ENCODE results near the gene RIGI.

The RIGI gene

GRCh38 chr9:32503008-32503407 lies 23.0 kb downstream of the RIGI start:
- peaks cover 2% of the 10 kb centered on the region for H3K4me1 ChIP-seq (ENCODE audit: control insufficient read depth, insufficient read depth, low read depth, low read length)
- no peak overlapping the region for H2BK12ac ChIP-seq (ENCODE audit: low read length in 2 of 2)
- no peak overlapping the region for H3K4me2 ChIP-seq (ENCODE audit: low read length, poor library complexity, severe bottlenecking)
- H3K79me1 ChIP-seq (replicated peaks; ENCODE audit: low read length, poor library complexity, severe bottlenecking): peaks cover 19% of the 10 kb centered on the region
- H3K18ac ChIP-seq (ENCODE audit: low read depth in 1 of 2, low read length in 2 of 2): peak overlapping the region in 1 of 2 experiments; percentile 40
- no peak overlapping the region for H2BK120ac ChIP-seq (ENCODE audit: low read depth, low read length)
- H3K23ac ChIP-seq (ENCODE audit: low read length in 2 of 2): no peak overlapping the region
- peak overlapping the region; percentile 52 for H3K27ac ChIP-seq (ENCODE audit: low read length, poor library complexity, severe bottlenecking)
- no peaks in the 10 kb centered on the region for H3K27me3 ChIP-seq (ENCODE audit: control insufficient read depth in 1 of 2, insufficient read depth in 1 of 2, low read length in 2 of 2)
- no peak overlapping the region for H3K4me3 ChIP-seq (ENCODE audit: insufficient read depth in 1 of 2, low read depth in 1 of 2, low read length in 2 of 2)
- H4K8ac ChIP-seq (ENCODE audit: low read length): no peak overlapping the region
- H3K9ac ChIP-seq (ENCODE audit: low read length): no peak overlapping the region
- no peak overlapping the region for H2AK5ac ChIP-seq (ENCODE audit: low read length, severe bottlenecking)
- no peak overlapping the region for H3K4ac ChIP-seq (ENCODE audit: low read depth in 1 of 2, low read length in 2 of 2)
- H2BK5ac ChIP-seq (ENCODE audit: low read depth, low read length, poor library complexity, severe bottlenecking): no peak overlapping the region
- no peak for DNase-seq
- H3K14ac ChIP-seq (ENCODE audit: low read length in 2 of 2): no peak overlapping the region
- H2BK15ac ChIP-seq (ENCODE audit: low read depth, poor library complexity, severe bottlenecking): no peak overlapping the region
- WGBS: 77% methylated on average over 3 of the region's 3 CpGs
- H3K36me3 ChIP-seq (ENCODE audit: control insufficient read depth in 1 of 2, insufficient read depth in 2 of 2, low read depth in 1 of 2, low read length in 2 of 2): peaks cover 14 to 32% of the 10 kb centered on the region in 2 experiments
- no peak overlapping the region for H2AFZ ChIP-seq (ENCODE audit: low read depth, low read length)
- no peak overlapping the region for H4K91ac ChIP-seq (ENCODE audit: low read length)
- H3K9me3 ChIP-seq (ENCODE audit: control insufficient read depth, low read length): no peaks in the 10 kb centered on the region

DNA sequence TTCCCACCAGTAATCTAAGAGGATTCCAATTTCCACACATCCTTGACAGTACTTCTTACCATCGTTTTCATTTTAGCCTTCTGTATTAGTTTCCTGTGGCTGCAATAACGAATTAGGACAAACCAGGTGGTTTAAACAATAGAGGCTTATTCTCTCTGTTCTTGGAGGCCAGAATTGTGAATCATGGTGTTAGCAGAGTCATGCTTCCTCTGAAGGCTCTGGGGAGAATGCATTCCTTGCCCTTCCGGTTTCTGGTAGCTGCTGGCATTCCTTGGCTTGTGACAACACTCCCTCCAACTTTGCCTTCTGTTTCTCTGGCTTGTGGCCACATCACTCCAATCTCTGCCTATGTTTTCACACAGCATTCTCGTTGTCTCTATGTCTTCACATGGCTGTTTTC lies 23.5 kb downstream of the RIGI start:
- Histone ChIP-seq H3K4me1 (ENCODE audit: control insufficient read depth, insufficient read depth, low read depth, low read length) (peaks cover 2% of the 10 kb centered on the region), H3K14ac (ENCODE audit: low read length in 2 of 2) (no peak overlapping the region), H3K4me3 (ENCODE audit: insufficient read depth in 1 of 2, low read depth in 1 of 2, low read length in 2 of 2) (no peak overlapping the region), H2AFZ (ENCODE audit: low read depth, low read length) (no peak overlapping the region), H3K27me3 (ENCODE audit: control insufficient read depth in 1 of 2, insufficient read depth in 1 of 2, low read length in 2 of 2) (no peaks in the 10 kb centered on the region), H3K9ac (ENCODE audit: low read length) (no peak overlapping the region), H2BK15ac (ENCODE audit: low read depth, poor library complexity, severe bottlenecking) (no peak overlapping the region), H2AK5ac (ENCODE audit: low read length, severe bottlenecking) (peak overlapping the region; percentile 63), H3K27ac (ENCODE audit: low read length, poor library complexity, severe bottlenecking) (peak overlapping the region; percentile 52), H3K4ac (ENCODE audit: low read depth in 1 of 2, low read length in 2 of 2) (no peak overlapping the region), H2BK120ac (ENCODE audit: low read depth, low read length) (no peak overlapping the region), H3K9me3 (ENCODE audit: control insufficient read depth, low read length) (no peaks in the 10 kb centered on the region), H3K36me3 (ENCODE audit: control insufficient read depth in 1 of 2, insufficient read depth in 2 of 2, low read depth in 1 of 2, low read length in 2 of 2) (peaks cover 16 to 35% of the 10 kb centered on the region in 2 experiments), H2BK5ac (ENCODE audit: low read depth, low read length, poor library complexity, severe bottlenecking) (no peak overlapping the region), H4K91ac (ENCODE audit: low read length) (no peak overlapping the region), H4K8ac (ENCODE audit: low read length) (peak overlapping the region; percentile 36), H3K4me2 (ENCODE audit: low read length, poor library complexity, severe bottlenecking) (no peak overlapping the region), H3K18ac (ENCODE audit: low read depth in 1 of 2, low read length in 2 of 2) (peak overlapping the region in 1 of 2 experiments; percentile 40), H3K79me1 (replicated peaks; ENCODE audit: low read length, poor library complexity, severe bottlenecking) (peaks cover 21% of the 10 kb centered on the region), H2BK12ac (ENCODE audit: low read length in 2 of 2) (no peak overlapping the region), H3K23ac (ENCODE audit: low read length in 2 of 2) (no peak overlapping the region)
- 28% methylated on average over 3 of the region's 4 CpGs for WGBS
- DNase-seq: peak; percentile 58

DNA sequence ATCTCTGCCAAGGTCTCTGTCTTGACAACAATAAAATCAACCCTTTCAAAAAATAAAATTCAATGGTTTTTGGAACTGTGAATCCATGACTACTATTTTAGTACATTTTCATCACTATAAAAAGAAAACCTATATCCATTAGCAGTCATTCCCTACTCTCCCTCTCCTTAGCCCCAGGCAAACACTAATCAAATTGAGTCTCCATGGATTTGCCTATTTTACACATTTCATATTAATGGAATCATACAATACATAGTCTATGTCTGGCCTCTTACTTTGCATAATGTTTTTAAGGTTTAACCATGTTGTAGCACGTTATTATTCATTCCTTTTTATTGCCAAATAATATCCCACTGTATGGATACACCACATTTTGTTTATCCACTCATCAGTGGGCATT lies 24.1 kb downstream of the RIGI start:
- Histone ChIP-seq H3K18ac (ENCODE audit: low read depth in 1 of 2, low read length in 2 of 2) (no peak overlapping the region), H3K36me3 (ENCODE audit: control insufficient read depth in 1 of 2, insufficient read depth in 2 of 2, low read depth in 1 of 2, low read length in 2 of 2) (peaks cover 16 to 39% of the 10 kb centered on the region in 2 experiments), H3K4me3 (ENCODE audit: insufficient read depth in 1 of 2, low read depth in 1 of 2, low read length in 2 of 2) (no peak overlapping the region), H2AFZ (ENCODE audit: low read depth, low read length) (no peak overlapping the region), H3K4ac (ENCODE audit: low read depth in 1 of 2, low read length in 2 of 2) (no peak overlapping the region), H3K27me3 (ENCODE audit: control insufficient read depth in 1 of 2, insufficient read depth in 1 of 2, low read length in 2 of 2) (no peaks in the 10 kb centered on the region), H3K14ac (ENCODE audit: low read length in 2 of 2) (no peak overlapping the region), H3K4me1 (ENCODE audit: control insufficient read depth, insufficient read depth, low read depth, low read length) (peaks cover 2% of the 10 kb centered on the region), H3K9ac (ENCODE audit: low read length) (no peak overlapping the region), H2BK120ac (ENCODE audit: low read depth, low read length) (no peak overlapping the region), H4K8ac (ENCODE audit: low read length) (no peak overlapping the region), H2BK12ac (ENCODE audit: low read length in 2 of 2) (no peak overlapping the region), H3K4me2 (ENCODE audit: low read length, poor library complexity, severe bottlenecking) (no peak overlapping the region), H3K9me3 (ENCODE audit: control insufficient read depth, low read length) (no peaks in the 10 kb centered on the region), H2BK15ac (ENCODE audit: low read depth, poor library complexity, severe bottlenecking) (no peak overlapping the region), H2AK5ac (ENCODE audit: low read length, severe bottlenecking) (no peak overlapping the region), H3K23ac (ENCODE audit: low read length in 2 of 2) (no peak overlapping the region), H2BK5ac (ENCODE audit: low read depth, low read length, poor library complexity, severe bottlenecking) (no peak overlapping the region), H3K79me1 (replicated peaks; ENCODE audit: low read length, poor library complexity, severe bottlenecking) (peaks cover 21% of the 10 kb centered on the region), H4K91ac (ENCODE audit: low read length) (no peak overlapping the region), H3K27ac (ENCODE audit: low read length, poor library complexity, severe bottlenecking) (no peak overlapping the region)
- no peak for DNase-seq
- WGBS: 100% methylated on average over 1 of the region's 1 CpG

DNA sequence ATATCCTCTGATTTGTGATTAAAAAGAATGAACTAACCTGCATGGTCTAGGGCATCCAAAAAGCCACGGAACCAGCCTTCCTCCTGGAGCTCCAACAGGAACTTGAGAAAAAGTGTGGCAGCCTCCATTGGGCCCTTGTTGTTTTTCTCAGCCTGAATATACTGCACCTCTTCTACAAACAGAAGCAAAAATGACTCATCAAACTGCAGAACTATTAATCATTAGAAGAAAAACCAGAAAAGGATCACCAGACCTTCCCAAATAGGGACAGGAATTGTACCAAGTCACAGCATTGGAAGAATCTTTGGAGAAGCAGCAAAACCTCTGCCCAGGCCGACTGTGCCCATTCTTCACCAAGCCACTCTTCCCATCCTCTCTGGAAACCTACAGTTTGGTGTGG lies 25.2 kb downstream of the RIGI start:
- no peak overlapping the region for H2AFZ ChIP-seq (ENCODE audit: low read depth, low read length)
- H2AK5ac ChIP-seq (ENCODE audit: low read length, severe bottlenecking): peak overlapping the region; percentile 15
- peak overlapping the region; percentile 94 for H3K27ac ChIP-seq (ENCODE audit: low read length, poor library complexity, severe bottlenecking)
- H3K23ac ChIP-seq (ENCODE audit: low read length in 2 of 2): no peak overlapping the region
- no peak overlapping the region for H3K4me3 ChIP-seq (ENCODE audit: insufficient read depth in 1 of 2, low read depth in 1 of 2, low read length in 2 of 2)
- H4K91ac ChIP-seq (ENCODE audit: low read length): no peak overlapping the region
- peak overlapping the region; percentile 44 for H3K9ac ChIP-seq (ENCODE audit: low read length)
- peak overlapping the region; percentile 39 for H2BK5ac ChIP-seq (ENCODE audit: low read depth, low read length, poor library complexity, severe bottlenecking)
- no peak overlapping the region for H2BK12ac ChIP-seq (ENCODE audit: low read length in 2 of 2)
- no peak overlapping the region for H3K4me2 ChIP-seq (ENCODE audit: low read length, poor library complexity, severe bottlenecking)
- no peak overlapping the region for H4K8ac ChIP-seq (ENCODE audit: low read length)
- no peak overlapping the region for H3K18ac ChIP-seq (ENCODE audit: low read depth in 1 of 2, low read length in 2 of 2)
- no peaks in the 10 kb centered on the region for H3K27me3 ChIP-seq (ENCODE audit: control insufficient read depth in 1 of 2, insufficient read depth in 1 of 2, low read length in 2 of 2)
- peaks cover 21% of the 10 kb centered on the region for H3K79me1 ChIP-seq (replicated peaks; ENCODE audit: low read length, poor library complexity, severe bottlenecking)
- H3K4ac ChIP-seq (ENCODE audit: low read depth in 1 of 2, low read length in 2 of 2): no peak overlapping the region
- H3K9me3 ChIP-seq (ENCODE audit: control insufficient read depth, low read length): no peaks in the 10 kb centered on the region
- 78% methylated on average over 1 of the region's 2 CpGs for WGBS
- DNase-seq: peak; percentile 63
- H2BK120ac ChIP-seq (ENCODE audit: low read depth, low read length): no peak overlapping the region
- no peak overlapping the region for H3K14ac ChIP-seq (ENCODE audit: low read length in 2 of 2)
- H3K4me1 ChIP-seq (ENCODE audit: control insufficient read depth, insufficient read depth, low read depth, low read length): peaks cover 2% of the 10 kb centered on the region
- no peak overlapping the region for H2BK15ac ChIP-seq (ENCODE audit: low read depth, poor library complexity, severe bottlenecking)
- H3K36me3 ChIP-seq (ENCODE audit: control insufficient read depth in 1 of 2, insufficient read depth in 2 of 2, low read depth in 1 of 2, low read length in 2 of 2): peaks cover 16 to 50% of the 10 kb centered on the region in 2 experiments

Data from mesenchymal stem cell (in vitro differentiated cells and primary cell).